ENCODE results near the gene BRIP1. TPM values are rescaled to one million over a fixed set of nuclear protein-coding genes. Genes with fewer than 3 reads are reported as not detected.

BRIP1 gene
- total and polyA plus RNA-seq, 2 donors (not counting 3 experiments of a cell fraction or from before 2014, with no cell fraction given), result 1.8 to 12.1 TPM

DNA sequence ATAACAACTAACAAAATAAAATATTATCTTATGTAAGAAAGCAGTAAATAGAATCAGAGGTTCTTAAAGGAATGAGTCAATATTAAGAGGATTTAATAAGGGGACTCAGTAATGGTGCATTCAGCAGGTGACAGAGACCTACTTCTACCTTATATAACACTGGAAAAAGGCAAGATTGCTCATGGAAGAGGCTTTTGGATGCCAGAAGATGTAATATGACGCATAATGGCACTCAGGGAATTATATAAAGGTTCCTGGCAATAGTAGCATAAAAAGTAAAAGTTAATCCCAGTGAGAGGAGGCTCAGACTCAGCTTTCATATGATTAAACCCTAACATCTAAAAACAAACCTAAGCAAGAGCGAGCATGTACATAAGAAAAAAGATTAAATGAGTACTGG, 136.4 kb downstream of the BRIP1 start:
- BruUV-seq (replicated peaks), result no TSS peak
- CTCF ChIA-PET, result no interaction called here
- POLR2A ChIA-PET, result no interaction called here

DNA sequence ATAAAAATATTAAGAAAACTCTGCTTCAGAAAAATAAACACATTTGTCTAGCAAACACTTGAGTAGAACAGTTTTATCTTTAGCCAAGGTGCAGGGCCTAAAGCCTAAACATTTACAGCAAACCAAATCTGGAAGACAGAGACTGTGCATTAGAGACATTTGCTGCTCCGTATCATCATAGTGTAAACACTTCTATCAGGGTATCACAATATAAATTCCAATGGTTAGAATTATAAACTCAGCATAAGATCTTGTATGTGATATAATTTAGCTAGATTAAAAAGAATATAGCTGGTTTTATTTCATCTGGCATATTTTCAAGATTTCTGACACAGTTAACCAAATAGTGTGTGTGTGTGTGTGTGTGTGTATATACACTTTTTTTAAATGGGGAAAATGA, 138.6 kb downstream of the BRIP1 start:
- Histone ChIP-seq H3K4me3 (replicated peaks in 1 of 3; ENCODE audit: insufficient read depth in 1 of 3, low read depth in 1 of 3, low read length in 3 of 3) (no peak overlapping the region), H3K27ac (ENCODE audit: insufficient read depth, low read depth, low read length) (no peak overlapping the region), H2AFZ (ENCODE audit: low read depth, low read length) (no peak overlapping the region), H3K36me3 (ENCODE audit: control insufficient read depth in 2 of 2, extremely low read depth in 1 of 2, insufficient read depth in 2 of 2, low read length in 2 of 2) (no peaks in the 10 kb centered on the region), H4K20me1 (replicated peaks; ENCODE audit: control insufficient read depth, extremely low read depth, insufficient read depth, low read length) (peaks cover 2% of the 10 kb centered on the region), H3K9me1 (replicated peaks; ENCODE audit: control insufficient read depth, extremely low read depth, insufficient read depth, low read length) (no peaks in the 10 kb centered on the region), H3K4me1 (ENCODE audit: control insufficient read depth, extremely low read depth, insufficient read depth, low read length) (no peaks in the 10 kb centered on the region), H3K4me2 (ENCODE audit: insufficient read depth, low read length) (no peak overlapping the region), H3K79me2 (ENCODE audit: control insufficient read depth, insufficient read depth, low read length) (no peaks in the 10 kb centered on the region), H3K9me3 (replicated peaks; ENCODE audit: control insufficient read depth, insufficient read depth, low read length) (no peaks in the 10 kb centered on the region), H3K27me3 (ENCODE audit: control insufficient read depth in 2 of 2, insufficient read depth in 2 of 2, low read length in 2 of 2) (no peaks in the 10 kb centered on the region), H3K9ac (replicated peaks; ENCODE audit: extremely low read depth, insufficient read depth, low read length) (no peak overlapping the region)
- TF ChIP-seq EZH2 (IDR thresholded peaks at IDR 0.05; ENCODE audit: borderline replicate concordance, low read depth, low read length, severe bottlenecking) (no peak), MYC (IDR thresholded peaks at IDR 0.05; ENCODE audit: low read depth, low read length) (no peak), JUN (IDR thresholded peaks at IDR 0.05; ENCODE audit: borderline replicate concordance, insufficient read depth, insufficient read length, low read depth) (no peak)
- TF ChIP-seq, protein P1, sequence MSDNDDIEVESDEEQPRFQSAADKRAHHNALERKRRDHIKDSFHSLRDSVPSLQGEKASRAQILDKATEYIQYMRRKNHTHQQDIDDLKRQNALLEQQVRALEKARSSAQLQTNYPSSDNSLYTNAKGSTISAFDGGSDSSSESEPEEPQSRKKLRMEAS (IDR thresholded peaks at IDR 0.05; ENCODE audit: insufficient read depth, insufficient read length), result no peak
- dilution Hi-C loops (cut with MboI; ENCODE audit: extremely low pct_ligation_motif_present, low sequenced_read_pairs) (no loop called here), intact Hi-C loops (cut with micrococcal nuclease) (no loop called here)
- no peak for FAIRE-seq
- ChIA-PET POLR2A (no interaction called here), CTCF (no interaction called here)
- no TSS peak for BruUV-seq (replicated peaks)
- no peak for DNase-seq (ENCODE audit: low read depth, low spot score)

More for the DNA sequence above, 136.4 kb downstream of the BRIP1 start:
- no peak overlapping the region for H3K27ac ChIP-seq (ENCODE audit: insufficient read depth, low read depth, low read length)
- FAIRE-seq (no peak), DNase-seq (ENCODE audit: low read depth, low spot score) (no peak)
- H3K4me1 ChIP-seq (ENCODE audit: control insufficient read depth, extremely low read depth, insufficient read depth, low read length), result no peaks in the 10 kb centered on the region
- dilution Hi-C loops (cut with MboI; ENCODE audit: extremely low pct_ligation_motif_present, low sequenced_read_pairs), result no loop called here
- no peak overlapping the region for H3K9ac ChIP-seq (replicated peaks; ENCODE audit: extremely low read depth, insufficient read depth, low read length)
- intact Hi-C loops (cut with micrococcal nuclease), result no loop called here
- H2AFZ ChIP-seq (ENCODE audit: low read depth, low read length), result no peak overlapping the region
- H3K9me1 ChIP-seq (replicated peaks; ENCODE audit: control insufficient read depth, extremely low read depth, insufficient read depth, low read length), result no peaks in the 10 kb centered on the region
- H4K20me1 ChIP-seq (replicated peaks; ENCODE audit: control insufficient read depth, extremely low read depth, insufficient read depth, low read length), result peaks cover 2% of the 10 kb centered on the region
- no peaks in the 10 kb centered on the region for H3K79me2 ChIP-seq (ENCODE audit: control insufficient read depth, insufficient read depth, low read length)
- H3K27me3 ChIP-seq (ENCODE audit: control insufficient read depth in 2 of 2, insufficient read depth in 2 of 2, low read length in 2 of 2), result no peaks in the 10 kb centered on the region
- H3K9me3 ChIP-seq (replicated peaks; ENCODE audit: control insufficient read depth, insufficient read depth, low read length), result no peaks in the 10 kb centered on the region
- H3K4me3 ChIP-seq (replicated peaks in 1 of 3; ENCODE audit: insufficient read depth in 1 of 3, low read depth in 1 of 3, low read length in 3 of 3), result no peak overlapping the region
- TF ChIP-seq, protein P1 (IDR thresholded peaks at IDR 0.05; ENCODE audit: insufficient read depth, insufficient read length), result no peak
- H3K4me2 ChIP-seq (ENCODE audit: insufficient read depth, low read length), result no peak overlapping the region
- H3K36me3 ChIP-seq (ENCODE audit: control insufficient read depth in 2 of 2, extremely low read depth in 1 of 2, insufficient read depth in 2 of 2, low read length in 2 of 2), result no peaks in the 10 kb centered on the region
